Measurements from ENCODE around the gene CDH23.

The CDH23 gene

GRCh38 chr10:71816421-71816851 lies 419.7 kb downstream of the CDH23 start:
- no peak overlapping the region for H3K4me3 ChIP-seq (ENCODE audit: low read length)
- peaks cover 3% of the 10 kb centered on the region; the same call in 1 of the 2 replicates for H3K4me1 ChIP-seq (ENCODE audit: control insufficient read depth, low read length)
- H3F3A ChIP-seq (ENCODE audit: control insufficient read depth, insufficient read depth), result no peaks in the 10 kb centered on the region
- no peaks in the 10 kb centered on the region for H3K27me3 ChIP-seq (ENCODE audit: control insufficient read depth, low read length)
- TF ChIP-seq EZH2phosphoT487 (IDR thresholded peaks at IDR 0.05; ENCODE audit: borderline replicate concordance, low read length) (no peak), CTCF (IDR thresholded peaks at IDR 0.05; ENCODE audit: low read depth, low read length, poor library complexity, severe bottlenecking) (no peak)
- H3K9me3 ChIP-seq (ENCODE audit: control insufficient read depth, insufficient read depth, low read length), result no peaks in the 10 kb centered on the region
- no peak overlapping the region for H3K27ac ChIP-seq (ENCODE audit: low read depth, low read length)
- H3K36me3 ChIP-seq (ENCODE audit: control insufficient read depth, low read length), result no peaks in the 10 kb centered on the region; the same call in 1 of the 2 replicates
- no peaks in the 10 kb centered on the region for H3K79me2 ChIP-seq (ENCODE audit: control insufficient read depth, low read length)
- H3K9me2 ChIP-seq (replicated peaks; ENCODE audit: control insufficient read depth, low read length), result no peaks in the 10 kb centered on the region
- H3K4me2 ChIP-seq (ENCODE audit: low read length), result no peak overlapping the region
- H4K20me1 ChIP-seq (ENCODE audit: control insufficient read depth, insufficient read depth, low read depth, low read length), result no peaks in the 10 kb centered on the region

DNA sequence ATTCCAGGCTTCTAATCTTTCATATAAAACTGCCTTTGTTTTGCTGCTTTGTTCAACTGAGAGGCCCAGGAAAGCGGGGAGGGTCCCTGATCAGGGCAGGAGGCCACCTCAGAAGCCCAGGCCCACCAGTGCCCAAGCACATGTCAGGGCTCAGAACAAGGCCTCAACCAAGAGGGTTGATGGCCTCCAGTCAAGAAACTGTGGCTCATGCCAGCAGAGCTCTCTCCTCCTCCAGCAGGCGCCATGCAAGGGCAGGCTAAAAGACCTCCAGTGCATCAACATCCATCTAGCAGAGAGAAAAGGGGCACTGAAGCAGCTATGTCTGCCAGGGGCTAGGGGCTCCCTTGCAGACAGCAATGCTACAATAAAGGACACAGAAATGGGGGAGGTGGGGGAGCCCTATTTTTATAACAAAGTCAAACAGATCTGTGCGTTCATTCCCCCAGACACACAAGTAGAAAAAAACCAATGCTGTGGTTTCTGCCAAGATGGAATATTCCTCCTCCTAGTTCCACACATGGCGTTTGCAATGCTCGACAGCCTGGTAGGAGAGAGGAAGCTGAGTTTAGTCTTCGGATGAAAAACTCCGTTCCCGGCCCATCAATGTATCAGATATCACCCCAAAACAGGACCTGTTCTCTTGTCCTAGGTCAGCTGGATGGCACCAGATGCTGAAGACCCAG lies 420.4 kb downstream of the CDH23 start:
- Histone ChIP-seq H3K9me2 (replicated peaks; ENCODE audit: control insufficient read depth, low read length) (no peaks in the 10 kb centered on the region), H3K27ac (ENCODE audit: low read depth, low read length) (no peak overlapping the region), H3K4me2 (ENCODE audit: low read length) (no peak overlapping the region), H3K4me3 (ENCODE audit: low read length) (no peak overlapping the region), H3K79me2 (ENCODE audit: control insufficient read depth, low read length) (no peaks in the 10 kb centered on the region), H3K27me3 (ENCODE audit: control insufficient read depth, low read length) (no peaks in the 10 kb centered on the region), H3K36me3 (ENCODE audit: control insufficient read depth, low read length) (no peaks in the 10 kb centered on the region; the same call in 1 of the 2 replicates), H3K9me3 (ENCODE audit: control insufficient read depth, insufficient read depth, low read length) (no peaks in the 10 kb centered on the region), H4K20me1 (ENCODE audit: control insufficient read depth, insufficient read depth, low read depth, low read length) (no peaks in the 10 kb centered on the region), H3F3A (ENCODE audit: control insufficient read depth, insufficient read depth) (no peaks in the 10 kb centered on the region), H3K4me1 (ENCODE audit: control insufficient read depth, low read length) (peaks cover 1% of the 10 kb centered on the region; the same call in 1 of the 2 replicates)
- TF ChIP-seq EZH2phosphoT487 (IDR thresholded peaks at IDR 0.05; ENCODE audit: borderline replicate concordance, low read length) (no peak), CTCF (IDR thresholded peaks at IDR 0.05; ENCODE audit: low read depth, low read length, poor library complexity, severe bottlenecking) (no peak)

- no peaks in the 10 kb centered on the region for H3F3A ChIP-seq (ENCODE audit: control insufficient read depth, insufficient read depth)
- no peaks in the 10 kb centered on the region for H4K20me1 ChIP-seq (ENCODE audit: control insufficient read depth, insufficient read depth, low read depth, low read length)
- H3K36me3 ChIP-seq (ENCODE audit: control insufficient read depth, low read length), result no peaks in the 10 kb centered on the region; the same call in 1 of the 2 replicates
- TF ChIP-seq CTCF (IDR thresholded peaks at IDR 0.05; ENCODE audit: low read depth, low read length, poor library complexity, severe bottlenecking) (no peak), EZH2phosphoT487 (IDR thresholded peaks at IDR 0.05; ENCODE audit: borderline replicate concordance, low read length) (no peak)
- H3K4me2 ChIP-seq (ENCODE audit: low read length), result no peak overlapping the region
- H3K9me3 ChIP-seq (ENCODE audit: control insufficient read depth, insufficient read depth, low read length), result no peaks in the 10 kb centered on the region
- no peaks in the 10 kb centered on the region for H3K79me2 ChIP-seq (ENCODE audit: control insufficient read depth, low read length)
- no peaks in the 10 kb centered on the region for H3K9me2 ChIP-seq (replicated peaks; ENCODE audit: control insufficient read depth, low read length)
- no peaks in the 10 kb centered on the region for H3K4me1 ChIP-seq (ENCODE audit: control insufficient read depth, low read length)
- no peak overlapping the region for H3K27ac ChIP-seq (ENCODE audit: low read depth, low read length)
- H3K4me3 ChIP-seq (ENCODE audit: low read length), result no peak overlapping the region
- no peaks in the 10 kb centered on the region for H3K27me3 ChIP-seq (ENCODE audit: control insufficient read depth, low read length)
Measured at GRCh38 chr10:71817831-71818655, 421.3 kb downstream of the CDH23 start.
